GM23338 (cell line): Measurements from ENCODE around the gene KIAA1614. TPM values are rescaled to one million over a fixed set of nuclear protein-coding genes. Genes with fewer than 3 reads are reported as not detected.

Experiments
- ATAC-seq: fragments of 200-7000 bp; cut with Tn5 transposase; 3 replicates; pipeline ENCODE4 v1.9.1; 2020
- DNase-seq: peaks from one replicate; pipeline ENCODE4 v3.0.0-alpha.2; 2015; ENCODE audit warnings: low spot score
- H2AFZ ChIP-seq: fragments of 200-600 bp; sonication (generic); 2 replicates; pipeline ENCODE4 v1.8.0; 2016; ENCODE audit warnings: antibody characterized with exemption, mild to moderate bottlenecking, moderate library complexity
- H3F3A ChIP-seq: fragments of 200-600 bp; sonication (generic); replicated peaks from 2 replicates; pipeline ENCODE4 v1.8.0; 2017; ENCODE audit warnings: antibody characterized with exemption, mixed run types, low read depth
- H3K27ac ChIP-seq: fragments of 200-600 bp; sonication (generic); 2 replicates; pipeline ENCODE4 v1.6.1; 2016; ENCODE audit warnings: low read depth
- H3K27me3 ChIP-seq: fragments of 200-600 bp; sonication (generic); 2 replicates; pipeline ENCODE4 v1.8.0; 2016; ENCODE audit warnings: mild to moderate bottlenecking, mixed run types, moderate library complexity; ENCODE audit not compliant: insufficient read depth
- H3K36me3 ChIP-seq: fragments of 200-600 bp; sonication (generic); 2 replicates; pipeline ENCODE4 v1.8.0; 2016; ENCODE audit warnings: mild to moderate bottlenecking; ENCODE audit not compliant: insufficient read depth
- H3K4me1 ChIP-seq: fragments of 200-600 bp; sonication (generic); 2 replicates; pipeline ENCODE4 v1.8.0; 2016; ENCODE audit warnings: mild to moderate bottlenecking, moderate library complexity; ENCODE audit not compliant: insufficient read depth
- H3K4me2 ChIP-seq: fragments of 200-600 bp; sonication (generic); 2 replicates; pipeline ENCODE4 v1.7.1; 2017; ENCODE audit warnings: mixed run types
- H3K4me3 ChIP-seq: fragments of 200-600 bp; sonication (generic); 2 replicates; pipeline ENCODE4 v1.6.1; 2016; ENCODE audit warnings: mixed run types
- H3K79me2 ChIP-seq: fragments of 200-600 bp; sonication (generic); replicated peaks from 2 replicates; pipeline ENCODE4 v1.8.0; 2017; ENCODE audit warnings: mild to moderate bottlenecking; ENCODE audit not compliant: insufficient read depth
- H3K9me2 ChIP-seq: fragments of 200-600 bp; sonication (generic); 2 replicates; pipeline ENCODE4 v1.8.0; 2017; ENCODE audit not compliant: insufficient read depth
- H4K20me1 ChIP-seq: fragments of 200-600 bp; sonication (generic); replicated peaks from 2 replicates; pipeline ENCODE4 v1.8.0; 2017; ENCODE audit warnings: mild to moderate bottlenecking; ENCODE audit not compliant: insufficient read depth
- H3K27ac Mint-ChIP-seq: 2 replicates; pipeline ENCODE4 v1.8.0; 2020; ENCODE audit warnings: inconsistent platforms, mild to moderate bottlenecking, moderate library complexity, mixed read lengths
- H3K27me3 Mint-ChIP-seq: 3 replicates; pipeline ENCODE4 v1.8.0; 2022; ENCODE audit warnings: low read depth, mild to moderate bottlenecking, moderate library complexity, mixed read lengths, inconsistent platforms; ENCODE audit not compliant: insufficient read depth, poor library complexity
- H3K36me3 Mint-ChIP-seq: 3 replicates; pipeline ENCODE4 v1.8.0; 2021; ENCODE audit warnings: low read depth, mild to moderate bottlenecking, inconsistent platforms, moderate library complexity, mixed read lengths
- H3K4me1 Mint-ChIP-seq: 3 replicates; pipeline ENCODE4 v1.8.0; 2020; ENCODE audit warnings: mild to moderate bottlenecking, inconsistent platforms, mixed read lengths
- H3K4me3 Mint-ChIP-seq: 3 replicates; pipeline ENCODE4 v1.8.0; 2021; ENCODE audit warnings: moderate library complexity, mild to moderate bottlenecking, inconsistent platforms, mixed read lengths
- H3K9me3 Mint-ChIP-seq: 3 replicates; pipeline ENCODE4 v1.8.0; 2020; ENCODE audit warnings: moderate library complexity, mild to moderate bottlenecking, inconsistent platforms, mixed read lengths
- CREB1 ChIP-seq: fragments of 250-450 bp; sonication (Bioruptor Pico); IDR thresholded peaks from 2 replicates; pipeline ENCODE4 v1.5.0; 2020; ENCODE audit warnings: low read depth, mild to moderate bottlenecking, moderate library complexity
- CTCF ChIP-seq, 2 experiments: fragments of 200-600 bp in 1 of 2; sonication (generic) in 1 of 2; conservative IDR thresholded peaks; 2 replicates each; pipeline versions ENCODE4 v1.5.1 to v1.6.1; 2016 to 2017; ENCODE audit warnings: antibody characterized with exemption in 2 of 2, low read depth in 2 of 2, mild to moderate bottlenecking in 2 of 2, moderate library complexity in 1 of 2
- ETS1 ChIP-seq: IDR thresholded peaks from 2 replicates; pipeline ENCODE4 v1.6.1; 2016; ENCODE audit warnings: antibody characterized with exemption
- EZH2 ChIP-seq: fragments of 200-600 bp; sonication (generic); IDR thresholded peaks from one replicate; pipeline ENCODE4 v1.8.0; 2017; ENCODE audit warnings: antibody characterized with exemption, mild to moderate bottlenecking, low read depth; ENCODE audit not compliant: unreplicated experiment
- EZH2phosphoT487 ChIP-seq: fragments of 200-600 bp; sonication (generic); IDR thresholded peaks from one replicate; pipeline ENCODE4 v1.8.1; 2018; ENCODE audit warnings: antibody characterized with exemption; ENCODE audit not compliant: unreplicated experiment
- JUNB ChIP-seq: IDR thresholded peaks from one replicate; pipeline ENCODE4 v1.6.1; 2016; ENCODE audit warnings: antibody characterized with exemption; ENCODE audit not compliant: unreplicated experiment
- NANOG ChIP-seq: IDR thresholded peaks from 2 replicates; pipeline ENCODE4 v1.6.1; 2016; ENCODE audit warnings: antibody characterized with exemption, borderline replicate concordance
- POLR2AphosphoS5 ChIP-seq: IDR thresholded peaks from 2 replicates; pipeline ENCODE4 v1.6.1; 2016; ENCODE audit warnings: antibody characterized with exemption, low read depth
- REST ChIP-seq: IDR thresholded peaks from one replicate; pipeline ENCODE4 v1.6.1; 2018; ENCODE audit warnings: antibody characterized with exemption; ENCODE audit not compliant: unreplicated experiment
- STAT1 ChIP-seq: IDR thresholded peaks from one replicate; pipeline ENCODE4 v1.6.1; 2016; ENCODE audit warnings: antibody characterized with exemption; ENCODE audit not compliant: unreplicated experiment
- ZNF114 ChIP-seq: fragments of 250-450 bp; sonication (Bioruptor Pico); IDR thresholded peaks from 2 replicates; pipeline ENCODE4 v1.5.0; 2020; ENCODE audit warnings: mild to moderate bottlenecking, moderate library complexity
- ZNF331 ChIP-seq: fragments of 250-450 bp; sonication (Bioruptor Pico); IDR thresholded peaks from 2 replicates; pipeline ENCODE4 v1.5.0; 2020; ENCODE audit warnings: low read depth, mild to moderate bottlenecking, moderate library complexity
- ZNF462 ChIP-seq: fragments of 250-450 bp; sonication (Bioruptor Pico); IDR thresholded peaks from 2 replicates; pipeline ENCODE4 v1.5.0; 2020; ENCODE audit warnings: mild to moderate bottlenecking, moderate library complexity
- polyA plus RNA-seq: library from polyadenylated mRNA; unstranded; fragments of >200 nt; fragmentation: Nextera tagmentation; extraction: Ambion mirVana; gene quantifications from 2 replicates; pipeline ENCODE4 v1.2.1, GENCODE V29; 2016
- total RNA-seq: library from RNA; depleted of rRNA; stranded (reverse); fragments of >200 nt; shearing (Covaris generic); gene quantifications from 2 replicates; pipeline ENCODE4 v1.2.3, GENCODE V29; 2014

The KIAA1614 gene
- total and polyA plus RNA-seq, 2 experiments from 2014 or later: 1.1 to 1.8 TPM

GRCh38 chr1:180973369-180973768 lies 60.7 kb downstream of the KIAA1614 start:
- Histone ChIP-seq H3K9me2 (no peaks in the 10 kb centered on the region), H3K4me2 (no peak overlapping the region), H3K79me2 (peaks cover 13% of the 10 kb centered on the region), H3F3A (no peaks in the 10 kb centered on the region), H3K27me3 (no peaks in the 10 kb centered on the region), H3K27ac (no peak overlapping the region), H3K4me1 (no peaks in the 10 kb centered on the region), H3K36me3 (peaks cover 8% of the 10 kb centered on the region; the same call in 1 of the 2 replicates), H2AFZ (no peak overlapping the region), H4K20me1 (peaks cover 18% of the 10 kb centered on the region), H3K4me3 (no peak overlapping the region)
- ATAC-seq (no peak), DNase-seq (no peak)
- H3K9me3 Mint-ChIP-seq: no peaks in the 10 kb centered on the region
- H3K27me3 Mint-ChIP-seq: no peaks in the 10 kb centered on the region
- no peaks in the 10 kb centered on the region for H3K4me1 Mint-ChIP-seq
- no peak overlapping the region for H3K27ac Mint-ChIP-seq
- H3K36me3 Mint-ChIP-seq: peaks cover 54% of the 10 kb centered on the region
- H3K4me3 Mint-ChIP-seq: no peak overlapping the region
- no peak for TF ChIP-seq CREB1
- no peak for TF ChIP-seq JUNB
- TF ChIP-seq EZH2: no peak
- TF ChIP-seq ETS1: no peak
- no peak for TF ChIP-seq CTCF (conservative IDR thresholded peaks at IDR 0.05; ENCODE audit: low read depth in 2 of 2)
- no peak for TF ChIP-seq REST
- TF ChIP-seq NANOG: no peak
- no peak for TF ChIP-seq ZNF114 (CRISPR knock-in tag)
- TF ChIP-seq STAT1: no peak
- TF ChIP-seq ZNF331 (CRISPR knock-in tag): no peak
- TF ChIP-seq POLR2AphosphoS5: no peak
- TF ChIP-seq EZH2phosphoT487: no peak
- no peak for TF ChIP-seq ZNF462 (CRISPR knock-in tag)
